Frontal cortex (tissue), 4 donors: Measurements from ENCODE around the gene RAB4B. TPM values are rescaled to one million over a fixed set of nuclear protein-coding genes. Genes with fewer than 3 reads are reported as not detected.
A peak's percentile ranks its signal among the peaks of the same experiment; 100 is the strongest.
"Not testable (repeated sequence)": the region's sequence is repeated elsewhere in the genome, so short reads cannot be mapped to it uniquely, and the experiment has no call there.

Experiments used
- DNase-seq, 2 donors: peaks; one replicate each; pipeline ENCODE4 v3.0.0; 2012; ENCODE audit warnings: low spot score in 2 of 2
- FAIRE-seq: peaks from 2 replicates; lab custom pipeline; 2012; peaks lifted over from hg19 to GRCh38; lab: Jason Lieb, UNC
- total RNA-seq: library from RNA; depleted of rRNA; stranded (reverse); fragments of >200 nt; gene quantifications from one replicate; pipeline ENCODE4 v1.2.3, GENCODE V29; 2014
- donor health status: control.
- donor health status: control.
- donor health status: control.

The RAB4B gene
- total RNA-seq, 1 donor from 2014 or later: 6.1 TPM

- DNase-seq: no peak
- FAIRE-seq: no peak
Measured at GRCh38 chr19:40801426-40802299, 23.6 kb downstream of the RAB4B start.

DNA sequence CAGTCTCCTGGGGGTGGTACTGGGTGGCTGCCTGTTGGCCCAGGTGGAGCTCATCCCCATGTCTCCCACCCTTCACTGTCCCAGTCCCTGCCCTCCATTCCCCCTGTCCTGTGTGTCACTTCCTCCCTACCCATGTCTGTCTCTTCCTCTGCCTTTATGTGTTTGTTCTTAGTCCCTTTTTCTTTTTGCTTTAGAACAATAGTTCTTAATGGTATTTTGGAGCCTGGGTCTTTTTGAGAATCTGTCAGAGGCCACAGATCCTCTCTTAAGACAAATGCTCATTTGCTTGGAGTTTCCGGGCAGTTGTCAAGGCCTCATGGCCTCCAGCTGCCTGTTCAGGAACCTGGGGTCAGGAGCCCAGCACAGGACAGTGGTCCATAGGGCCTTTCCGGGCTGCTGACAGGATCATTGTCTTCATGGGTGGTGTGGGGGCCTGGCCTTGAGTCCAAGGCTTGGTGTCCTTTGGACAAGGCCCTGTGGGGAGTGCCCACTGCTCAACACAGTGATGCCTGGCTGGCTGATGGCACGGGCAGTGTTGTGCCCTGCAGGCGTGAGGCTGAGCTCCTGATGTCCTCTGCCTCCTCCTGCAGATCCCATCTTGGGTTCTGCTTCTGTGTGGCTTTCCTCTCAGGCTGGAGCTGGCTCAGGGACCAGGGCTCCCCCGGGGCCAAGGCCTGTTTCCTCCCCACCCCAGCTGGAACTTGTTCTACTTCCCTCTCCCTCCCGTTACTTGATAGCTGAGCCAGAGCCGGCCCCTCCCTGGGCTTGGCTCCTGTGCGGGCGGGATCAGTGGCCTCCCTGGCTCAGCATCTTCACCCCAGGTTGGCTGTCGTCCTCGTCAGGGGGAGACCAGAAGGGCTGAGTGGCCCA lies 24.5 kb downstream of the RAB4B start:
- FAIRE-seq (no peak), DNase-seq (no peak)

DNA sequence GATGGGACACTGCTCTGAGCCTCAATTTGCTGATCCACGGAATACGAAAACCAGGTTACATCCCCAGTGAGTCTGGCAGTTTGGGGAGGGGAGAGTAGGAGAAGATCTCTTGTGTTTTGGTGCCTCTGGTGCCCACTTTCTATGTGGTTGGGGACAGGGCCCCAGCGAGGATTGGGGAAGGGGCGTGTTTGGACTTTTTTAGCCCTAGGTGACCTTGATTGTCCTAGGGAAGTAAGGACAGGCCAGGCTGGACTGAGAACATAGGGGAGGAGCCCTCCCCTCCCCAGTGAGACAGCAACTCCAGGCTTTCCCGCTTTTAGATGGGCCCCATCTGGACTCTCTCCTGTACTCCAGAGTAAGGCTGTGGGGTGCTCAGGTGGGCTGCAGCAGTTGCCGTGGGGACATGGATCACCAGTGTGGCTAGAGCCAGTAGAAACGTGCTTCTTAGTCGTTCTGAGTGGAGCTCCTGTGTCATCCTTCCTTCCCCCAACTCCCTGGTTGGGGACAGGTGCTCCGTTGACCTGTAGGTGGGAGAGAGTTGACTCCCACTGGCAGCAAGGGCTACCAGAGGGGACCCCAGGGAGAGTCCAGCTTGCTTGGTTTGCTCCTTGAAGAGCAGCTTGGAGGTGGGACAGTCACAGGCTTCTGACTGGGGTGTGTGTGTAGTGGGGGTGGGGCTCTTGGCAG lies 25.3 kb downstream of the RAB4B start:
- DNase-seq: no peak
- no peak for FAIRE-seq

- FAIRE-seq: no peak
- DNase-seq: no peak
Measured at GRCh38 chr19:40803857-40804782, 26.1 kb downstream of the RAB4B start.

- DNase-seq (no peak), FAIRE-seq (no peak)
Measured at GRCh38 chr19:40804783-40805242, 26.8 kb downstream of the RAB4B start.

- DNase-seq (no peak), FAIRE-seq (no peak)
Measured at GRCh38 chr19:40805258-40805868, 27.3 kb downstream of the RAB4B start.

DNA sequence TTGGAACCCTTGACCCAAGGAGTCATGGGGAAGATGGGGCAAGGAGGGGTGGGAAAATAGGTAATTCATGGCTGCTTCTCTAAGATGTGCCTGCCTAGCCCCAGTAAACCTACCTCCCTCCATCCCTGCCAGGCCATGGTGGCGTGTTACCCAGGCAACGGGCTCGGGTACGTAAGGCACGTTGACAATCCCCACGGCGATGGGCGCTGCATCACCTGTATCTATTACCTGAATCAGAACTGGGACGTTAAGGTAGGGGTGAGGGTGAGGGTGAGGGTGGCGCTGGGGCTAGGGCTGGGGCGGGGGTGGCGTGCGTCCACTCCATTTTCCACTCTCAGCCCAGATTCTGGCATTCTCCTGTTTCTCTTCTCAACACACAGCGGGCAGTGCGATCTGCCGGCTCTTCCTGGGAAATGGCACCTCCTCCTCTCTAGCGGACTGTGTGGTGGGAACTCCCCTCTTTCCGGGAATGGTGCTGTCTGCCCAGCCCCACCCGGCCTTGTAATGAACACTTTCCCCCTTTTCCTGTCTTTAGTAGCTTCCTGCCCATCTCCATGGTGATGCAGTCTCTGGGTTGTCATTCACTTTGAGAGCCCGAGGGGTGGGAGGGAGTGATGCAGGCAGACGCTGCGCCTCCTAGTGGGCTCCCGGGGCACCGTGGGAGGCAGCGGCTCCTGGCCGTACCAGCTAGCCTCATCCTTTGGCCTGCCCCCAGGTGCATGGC lies 28.5 kb downstream of the RAB4B start:
- FAIRE-seq: no peak

GRCh38 chr19:40807147-40808020 lies 29.3 kb downstream of the RAB4B start:
- DNase-seq (no peak), FAIRE-seq (no peak)

More for the DNA sequence above, 28.5 kb downstream of the RAB4B start:
- peak; percentile 87 to 98 for DNase-seq

- no peak for FAIRE-seq
- DNase-seq: no peak
Measured at GRCh38 chr19:40808021-40808325, 29.9 kb downstream of the RAB4B start.

DNA sequence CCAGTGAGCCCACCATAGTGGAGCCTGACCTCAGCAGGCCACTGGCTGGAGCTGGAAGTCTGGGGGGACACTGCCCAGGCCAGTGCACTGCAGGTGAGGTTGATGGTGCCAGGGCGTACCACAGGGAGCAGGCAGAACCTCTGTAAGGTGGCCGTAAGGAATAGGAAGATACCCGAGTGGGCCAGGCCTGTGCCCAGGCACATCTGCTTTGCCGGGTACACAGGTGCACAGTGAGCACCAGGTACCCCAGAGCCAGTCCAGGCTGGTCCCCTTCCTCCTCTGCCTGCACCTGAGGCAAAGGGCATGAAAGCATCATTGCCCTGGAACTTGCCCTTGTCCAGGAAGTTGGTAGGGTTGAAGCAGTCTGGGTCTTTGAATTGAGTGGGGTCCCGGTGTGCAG lies 30.4 kb downstream of the RAB4B start:
- FAIRE-seq (no peak), DNase-seq (no peak)

DNA sequence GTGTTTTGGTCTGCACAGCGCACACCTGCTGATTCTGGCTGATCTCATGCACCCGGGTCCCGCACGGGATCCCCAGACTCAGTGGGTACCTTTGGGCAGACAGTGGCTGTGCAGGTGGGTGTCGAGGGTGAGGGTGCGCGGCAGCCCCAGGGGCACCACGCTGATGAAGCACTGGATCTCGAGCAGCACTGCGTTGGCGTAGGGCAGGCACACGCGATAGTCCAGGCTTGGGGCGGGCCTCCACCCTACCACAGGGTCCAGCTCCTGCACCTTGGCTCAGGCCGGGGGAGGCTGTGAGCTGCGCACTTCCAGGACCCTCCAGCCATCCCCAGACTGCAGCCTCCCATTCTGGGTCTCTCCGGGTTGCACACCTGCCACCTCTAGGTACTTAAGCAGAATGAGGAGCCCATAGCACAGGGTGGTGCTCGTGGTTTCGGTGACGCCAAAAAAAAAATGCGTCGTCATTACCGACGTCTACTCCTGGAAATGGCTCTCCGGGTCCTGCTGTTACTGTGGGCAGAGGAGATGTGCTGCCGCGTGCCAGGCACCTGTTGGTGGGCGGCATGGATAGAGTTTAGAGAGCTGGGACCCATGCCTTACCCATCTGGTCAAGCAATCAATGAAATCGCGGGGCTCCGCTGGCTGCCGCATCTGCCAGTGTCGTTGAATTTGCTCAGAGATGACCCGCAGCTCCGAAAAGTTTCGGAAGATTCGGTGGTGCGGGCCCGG lies 31.5 kb downstream of the RAB4B start:
- DNase-seq (no peak), FAIRE-seq (no peak)

DNA sequence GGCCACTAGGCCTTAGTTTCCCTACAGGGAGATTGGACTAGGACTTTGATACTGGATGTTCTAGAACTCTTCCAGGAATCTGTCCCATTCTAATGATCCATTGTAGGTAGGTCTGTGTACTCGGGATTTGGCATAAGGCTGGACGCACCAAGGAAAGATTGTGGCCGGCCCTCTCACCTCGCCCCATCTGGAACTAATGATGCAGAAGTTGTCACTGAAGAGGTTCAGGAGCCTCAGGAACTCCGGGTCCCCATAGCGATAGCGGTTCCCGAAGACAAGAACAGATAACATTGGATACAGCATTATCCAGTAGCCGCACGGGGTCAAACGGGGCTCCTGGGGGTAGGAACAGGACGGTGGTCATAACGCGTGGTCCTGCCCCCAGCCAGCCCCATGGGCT lies 32.1 kb downstream of the RAB4B start:
- FAIRE-seq: no peak
- no peak for DNase-seq

DNA sequence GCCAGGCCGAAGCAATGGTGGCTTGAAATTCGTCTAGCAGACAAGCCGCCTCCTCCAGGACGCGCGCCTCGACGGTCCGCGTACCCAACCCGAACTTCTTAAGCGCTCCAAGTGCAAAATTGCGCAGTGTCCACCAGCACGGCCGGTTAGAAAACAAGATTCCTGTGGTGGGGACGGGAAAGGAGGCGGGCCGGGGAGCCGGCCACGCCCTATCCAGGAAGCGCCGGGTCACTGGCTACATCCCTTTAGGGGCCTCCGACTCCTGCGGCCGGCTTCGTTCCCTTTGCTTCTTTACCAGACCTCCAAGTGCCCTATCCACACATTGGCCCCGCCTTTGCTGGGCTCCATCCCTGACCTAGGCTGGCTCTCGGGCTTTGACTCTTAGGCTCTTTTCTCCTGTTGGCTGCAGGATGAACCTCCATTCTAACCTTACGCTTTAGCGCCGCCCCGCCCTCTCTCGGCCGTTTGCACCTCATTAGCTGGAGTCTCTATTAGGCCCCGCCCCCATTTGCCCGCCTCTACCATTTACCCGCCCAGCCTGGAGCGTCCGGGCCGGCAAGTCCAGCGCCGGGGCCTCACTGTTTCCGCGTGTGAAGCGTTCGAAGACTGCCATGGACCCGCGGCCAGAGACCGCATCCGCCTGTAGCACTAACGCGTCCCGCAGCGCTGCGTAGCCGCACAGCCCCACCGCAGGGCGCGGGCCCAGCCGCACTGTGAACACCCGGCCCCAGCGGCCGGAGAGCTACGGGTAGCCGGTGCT lies 32.8 kb downstream of the RAB4B start:
- not testable (repeated sequence) for FAIRE-seq, DNase-seq

DNA sequence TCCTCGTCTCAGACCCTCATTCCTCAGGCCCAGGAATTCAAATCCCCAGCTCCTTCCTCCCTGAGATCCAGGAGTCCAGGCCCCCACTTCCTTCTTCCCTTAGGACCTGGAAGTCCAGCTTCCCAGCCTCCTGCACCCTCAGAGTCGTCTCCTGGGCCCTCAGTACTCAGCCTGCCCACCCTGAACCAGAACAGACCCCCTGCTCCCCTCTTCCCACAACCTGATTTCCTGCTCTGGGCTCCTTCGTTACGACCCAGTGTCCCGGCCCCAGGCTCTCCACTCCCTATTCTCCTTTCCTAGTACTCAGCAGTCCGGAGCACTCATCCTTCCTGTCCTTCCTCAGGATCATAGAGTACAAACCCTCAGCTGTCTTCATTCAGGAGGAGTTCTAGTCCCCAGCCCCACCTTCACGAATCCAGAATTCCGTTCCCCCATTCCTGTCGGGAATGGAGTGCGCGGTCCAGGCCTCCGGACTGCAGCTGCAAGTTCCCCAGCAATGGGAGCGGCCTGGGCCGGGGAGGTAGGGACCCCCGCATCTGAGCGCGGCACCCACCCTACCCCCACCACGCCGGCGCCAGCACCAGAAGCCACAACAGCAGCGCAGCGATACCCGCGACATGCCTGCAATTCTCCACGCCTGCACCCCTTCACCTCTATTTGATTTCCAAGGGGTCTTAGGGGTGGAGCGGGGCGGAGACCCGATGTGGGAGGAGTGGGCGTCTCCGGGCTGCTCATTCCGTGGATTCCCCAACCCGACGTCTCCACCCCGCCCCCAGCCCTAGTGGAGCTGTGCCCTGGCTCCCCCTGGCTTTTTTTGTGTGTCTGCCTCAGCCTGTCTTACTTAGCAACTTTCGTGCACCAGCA lies 33.7 kb downstream of the RAB4B start:
- no peak for FAIRE-seq
- no peak for DNase-seq

DNA sequence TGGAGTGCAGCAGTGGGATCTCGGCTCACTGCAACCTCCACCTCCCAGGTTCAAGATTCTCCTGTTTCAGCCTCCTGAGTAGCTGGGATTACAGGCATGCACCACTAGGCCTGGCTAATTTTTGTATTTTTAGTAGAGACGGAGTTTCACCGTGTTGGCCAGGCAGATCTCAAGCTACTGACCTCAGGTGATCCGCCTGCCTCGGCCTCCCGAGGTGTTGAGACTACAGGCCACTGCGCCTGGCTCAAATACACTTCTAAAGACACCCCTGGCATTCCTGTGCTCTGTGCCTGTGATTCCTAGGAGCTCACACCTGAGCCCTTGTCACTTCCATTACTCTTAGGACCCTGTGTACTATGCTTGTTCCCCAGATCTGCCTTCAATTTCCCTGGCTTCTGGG lies 34.5 kb downstream of the RAB4B start:
- DNase-seq, FAIRE-seq: not testable (repeated sequence)
